GM21447 (cell line): ENCODE measurements around the gene CLEC4D.
A peak's percentile ranks its signal among the peaks of the same experiment; 100 is the strongest.
"Not testable (repeated sequence)": the region's sequence is repeated elsewhere in the genome, so short reads cannot be mapped to it uniquely, and the experiment has no call there.

ENCODE experiments used
- ATAC-seq: cut with Tn5 transposase; IDR thresholded peaks from one replicate; pipeline ENCODE4 v1.9.1; 2021; ENCODE audit not compliant: unreplicated experiment

The CLEC4D gene

DNA sequence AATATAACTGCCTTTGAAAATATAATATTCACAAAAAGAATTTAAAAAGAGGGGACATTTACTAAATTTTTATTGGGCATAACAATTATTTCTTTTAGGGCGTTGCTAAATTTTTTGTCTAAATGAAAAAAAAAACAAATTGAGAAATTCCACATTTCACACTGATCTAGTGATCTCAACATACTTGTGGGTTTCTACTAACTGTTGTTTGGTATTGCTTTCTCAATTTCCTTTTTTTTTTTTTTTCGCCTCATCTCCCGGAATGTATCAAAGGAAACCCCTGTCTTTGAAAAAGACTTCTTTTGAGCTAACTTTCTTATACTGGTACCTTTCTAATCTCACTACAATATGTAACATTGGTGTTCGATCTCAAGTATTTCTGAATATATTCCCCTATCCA lies at the start of gene CLEC4D:
CLEC4D (plus strand) TSS at position 248 of the 400 bp plus-strand sequence. CDS start 230 bp downstream, outside the sequence.
- no peak for ATAC-seq

GRCh38 chr12:8465301-8465996 lies 47.9 kb upstream of the CLEC4D start:
- no peak for ATAC-seq

DNA sequence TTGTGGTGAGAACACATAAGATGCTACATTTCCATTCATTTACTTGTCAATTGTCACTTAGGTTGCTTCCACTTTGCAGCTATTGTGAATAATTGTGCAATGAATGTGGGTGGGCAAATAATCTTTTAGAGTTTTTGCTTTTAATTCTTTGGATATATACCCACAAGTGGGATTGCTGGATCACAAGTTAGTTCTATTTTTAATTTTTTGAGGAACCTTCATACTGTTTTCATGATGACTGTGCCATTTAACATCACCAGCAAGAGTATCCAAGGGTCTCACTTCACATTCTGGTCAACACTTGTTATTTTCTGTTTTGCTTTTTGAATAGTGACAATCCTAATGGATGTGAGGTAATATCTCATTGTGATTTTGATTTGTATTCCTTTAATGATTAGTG lies 47.1 kb upstream of the CLEC4D start:
- ATAC-seq = no peak

DNA sequence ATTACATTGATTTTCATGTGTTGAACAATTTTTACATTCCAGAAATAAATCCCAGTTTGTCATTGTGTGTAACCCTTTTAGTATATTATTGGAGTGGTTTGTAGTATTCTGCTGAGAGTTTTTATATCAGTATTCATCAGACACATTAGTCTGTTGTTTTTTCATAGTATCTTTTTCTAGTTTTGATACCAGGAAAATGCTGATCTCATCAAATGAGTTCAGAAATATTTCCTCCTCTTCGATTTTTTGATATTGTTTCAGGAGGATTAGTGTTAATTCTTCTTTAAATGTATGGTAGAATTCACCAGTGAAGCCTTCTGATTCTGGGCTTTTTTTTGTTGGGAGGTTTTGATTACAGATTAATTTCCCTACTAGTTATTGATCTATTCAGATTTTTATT lies 42.2 kb upstream of the CLEC4D start:
- no peak for ATAC-seq

- no peak for ATAC-seq
These were observed 37.6 kb upstream of the CLEC4D start for GRCh38 chr12:8475508-8476203.

- no peak for ATAC-seq
These were observed 30.7 kb upstream of the CLEC4D start for GRCh38 chr12:8482571-8483061.

DNA sequence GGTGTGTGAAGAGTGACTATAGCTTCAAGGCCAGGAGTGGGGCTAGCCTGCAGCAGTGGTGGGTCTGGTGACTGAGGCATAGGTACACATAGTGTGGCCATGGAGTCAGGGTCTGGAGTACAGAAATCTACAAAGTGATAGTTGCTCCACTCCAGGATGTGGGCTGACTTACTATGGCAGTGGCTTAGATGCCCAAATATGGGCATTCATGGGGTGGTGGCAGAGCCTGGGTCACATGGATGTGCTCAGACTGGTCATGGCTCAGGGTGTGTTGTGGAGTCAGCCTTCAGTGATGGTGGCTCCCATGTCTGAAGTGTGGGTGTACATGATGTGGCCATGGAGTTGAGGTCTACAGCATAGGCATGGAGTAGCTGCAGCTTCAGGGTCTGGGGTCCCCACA lies 30.2 kb upstream of the CLEC4D start:
- no peak for ATAC-seq

DNA sequence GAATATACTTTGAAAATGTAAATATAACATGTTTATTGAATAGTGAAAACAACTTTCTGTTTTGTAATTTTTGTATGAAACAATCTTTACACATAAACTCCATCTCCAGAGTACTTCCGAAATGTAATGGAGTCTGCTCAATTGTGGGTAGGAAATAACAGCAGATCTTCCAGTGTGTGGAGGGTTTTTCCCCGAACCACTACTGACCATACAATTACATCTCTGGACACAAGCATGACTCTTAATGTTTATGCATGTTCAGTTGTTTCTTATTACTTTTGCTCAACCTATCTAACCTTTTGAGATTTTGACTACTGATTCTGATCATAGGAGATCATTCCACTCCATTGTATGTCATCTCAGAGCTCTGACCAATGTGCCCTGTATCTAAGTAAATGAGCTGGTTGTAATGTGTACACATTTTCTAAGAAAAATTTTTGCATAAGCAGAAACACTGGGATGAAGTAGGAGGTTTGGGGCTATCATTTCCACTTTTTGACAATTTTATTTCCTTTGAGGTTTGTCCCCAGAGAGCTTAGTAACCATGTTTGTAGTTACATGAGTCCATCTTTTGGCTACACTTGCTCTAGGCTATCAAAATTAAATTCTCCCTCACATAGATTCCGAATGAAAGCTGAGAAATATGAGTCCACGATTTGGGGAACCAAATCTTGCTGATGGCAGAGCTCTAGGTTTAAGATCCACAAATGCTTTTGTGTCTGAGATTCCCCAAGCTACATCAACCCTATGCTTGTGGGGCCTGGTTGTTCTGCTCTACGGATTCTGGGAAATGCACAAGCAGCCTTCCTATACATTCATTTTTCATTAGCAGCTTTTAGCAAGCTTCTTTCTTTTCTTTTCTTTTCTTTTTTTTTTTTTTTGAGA lies 21.4 kb upstream of the CLEC4D start:
- no peak for ATAC-seq

DNA sequence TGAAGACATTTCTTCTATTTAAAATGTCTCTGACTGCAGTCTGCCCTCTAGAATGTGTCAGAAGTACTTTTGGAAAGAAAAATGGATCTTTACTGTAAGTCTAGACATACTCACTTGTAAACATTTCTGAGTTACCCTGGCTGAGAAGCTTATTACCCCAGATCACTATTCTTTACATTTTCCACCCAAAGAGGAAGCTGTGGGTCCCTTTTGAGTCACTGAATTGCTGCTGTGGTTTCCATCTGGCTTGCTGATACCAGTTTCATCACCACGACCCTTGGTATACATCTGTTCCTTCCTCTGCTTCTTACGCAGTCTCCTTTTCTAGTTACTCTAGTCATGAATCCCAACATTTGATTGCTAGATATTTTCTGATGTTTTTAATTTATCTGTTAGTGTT lies 20.2 kb upstream of the CLEC4D start:
- ATAC-seq = peak; percentile 99

DNA sequence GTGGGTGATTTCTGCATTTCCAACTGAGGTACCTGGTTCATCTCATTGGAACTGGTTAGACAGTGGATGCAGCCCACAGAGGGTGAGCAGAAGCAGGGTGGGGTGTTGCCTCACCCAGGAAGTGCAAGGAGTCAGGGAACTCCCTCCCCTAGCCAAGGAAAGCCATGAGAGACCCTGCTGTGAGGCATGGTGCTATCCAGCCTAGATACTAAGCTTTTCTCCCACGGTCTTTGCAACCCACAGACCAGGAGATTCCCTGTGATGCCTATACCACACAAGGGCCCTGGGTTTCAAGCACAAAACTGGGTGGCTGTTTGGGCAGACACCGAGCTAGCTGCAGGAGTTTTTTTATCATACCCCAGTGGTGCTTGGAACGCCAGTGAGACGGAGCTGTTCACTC lies 17.6 kb upstream of the CLEC4D start:
- ATAC-seq = not testable (repeated sequence)

GRCh38 chr12:8496074-8496473 lies 17.2 kb upstream of the CLEC4D start:
- not testable (repeated sequence) for ATAC-seq

DNA sequence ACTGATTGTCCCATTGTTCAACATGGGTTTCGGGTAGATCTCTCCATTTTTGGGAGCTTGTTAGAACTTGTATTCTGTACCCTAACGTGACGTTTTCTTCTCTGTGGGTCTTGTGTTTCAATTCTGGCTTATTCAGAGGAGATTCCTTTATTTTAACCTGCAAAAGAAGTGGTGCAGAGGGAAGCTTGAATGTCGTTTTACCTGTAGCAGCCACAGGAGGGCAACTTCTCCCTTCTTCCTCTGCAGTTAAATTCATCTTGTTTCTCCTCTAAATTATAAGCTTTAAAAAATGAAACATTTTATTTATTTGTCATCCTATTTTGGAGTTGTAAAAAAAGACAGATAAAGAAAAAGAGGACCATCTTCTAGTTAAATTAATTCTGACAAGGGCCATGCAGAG lies 13.7 kb upstream of the CLEC4D start:
- ATAC-seq = no peak

DNA sequence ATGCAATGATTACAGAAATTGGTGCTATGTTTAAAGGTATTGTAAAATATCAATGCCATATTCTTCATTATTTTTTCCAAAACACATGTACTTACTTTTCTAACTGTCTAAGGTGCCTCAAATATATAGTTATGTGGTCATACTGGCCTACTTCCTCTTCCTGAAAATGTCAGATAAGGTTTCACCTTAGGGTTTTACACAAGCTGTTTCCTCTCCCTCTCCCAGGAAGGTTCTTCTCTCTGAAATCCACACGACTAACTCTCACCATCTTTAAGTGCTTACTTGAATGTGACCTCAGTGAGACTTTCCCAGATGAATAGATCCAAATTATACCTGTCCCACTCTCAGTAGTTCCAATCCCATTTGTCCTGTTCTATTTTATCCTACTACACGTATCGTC lies 11.6 kb upstream of the CLEC4D start:
- ATAC-seq = no peak

GRCh38 chr12:8504351-8504750 lies 9.0 kb upstream of the CLEC4D start:
- no peak for ATAC-seq

- ATAC-seq = no peak
These were observed 5.7 kb upstream of the CLEC4D start for GRCh38 chr12:8507596-8507995.

GRCh38 chr12:8508223-8508622 lies 5.1 kb upstream of the CLEC4D start:
- no peak for ATAC-seq

DNA sequence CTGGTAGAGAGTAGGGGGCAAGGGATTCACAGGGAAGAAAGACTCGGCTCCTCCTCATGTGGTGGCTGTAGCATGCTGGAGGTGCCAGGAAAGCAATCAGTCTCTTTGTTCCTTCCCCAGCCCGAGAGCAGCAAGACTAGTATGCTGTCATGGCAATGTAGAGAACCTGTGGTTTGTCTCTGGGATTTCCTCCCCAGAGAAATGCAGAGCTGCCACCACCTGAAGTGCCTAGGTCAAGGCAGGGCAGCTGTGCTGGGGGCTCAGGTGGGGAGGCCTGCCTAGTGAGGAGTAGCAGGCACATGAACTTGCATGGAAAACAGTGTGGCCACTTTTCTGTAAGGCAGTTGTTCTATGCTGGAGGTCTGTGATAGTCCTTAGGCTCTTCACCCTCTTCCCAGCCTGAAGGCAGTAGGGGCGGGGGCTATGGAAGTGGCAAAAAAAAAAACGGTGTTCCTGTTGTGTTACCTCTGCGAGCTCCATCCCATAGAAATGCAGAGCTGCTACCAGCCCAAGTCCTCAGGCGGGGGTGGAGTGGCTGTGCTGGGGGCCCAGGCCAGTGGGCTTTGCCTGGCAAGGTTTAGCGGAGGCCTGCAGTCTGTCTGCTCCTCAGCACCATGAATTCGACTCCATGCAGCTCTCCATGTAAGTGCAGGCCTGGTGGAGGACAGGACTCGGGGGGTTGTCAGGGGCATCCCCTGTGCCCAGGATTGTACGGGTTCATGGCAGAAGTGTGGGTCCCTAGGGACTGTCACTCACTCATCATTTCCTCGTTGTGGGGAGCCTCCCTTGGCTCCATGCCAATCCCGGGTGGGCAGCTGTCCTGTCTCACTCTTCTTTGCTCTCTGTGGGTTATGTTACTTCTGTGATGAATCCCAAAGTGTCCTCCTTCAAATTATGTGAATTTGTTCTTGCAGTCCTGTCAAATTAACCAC lies 4.1 kb upstream of the CLEC4D start:
- ATAC-seq = no peak

DNA sequence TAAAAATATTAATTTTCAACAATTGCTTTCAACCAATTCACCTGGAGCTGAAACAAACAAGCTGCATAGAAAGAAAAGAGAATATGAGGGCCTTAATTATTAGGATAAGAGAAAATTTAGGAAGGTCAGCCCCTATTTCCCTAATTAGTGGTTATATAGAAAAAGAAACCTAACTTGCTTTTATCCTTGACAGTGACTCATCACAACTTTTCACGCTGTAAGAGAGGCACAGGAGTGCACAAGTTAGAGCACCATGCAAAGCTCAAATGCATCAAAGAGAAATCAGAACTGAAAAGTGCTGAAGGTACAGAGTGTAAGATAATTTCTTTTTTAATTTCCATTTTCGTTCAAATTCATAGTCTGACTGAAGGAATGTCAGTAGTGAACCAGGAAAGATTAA lies 4.7 kb downstream of the CLEC4D start:
- no peak for ATAC-seq

- ATAC-seq = no peak
These were observed 5.9 kb downstream of the CLEC4D start for GRCh38 chr12:8519171-8519570.
